Adrenal gland (tissue), 12 donors: ENCODE data around the gene NOP9. TPM values are rescaled to one million over a fixed set of nuclear protein-coding genes. Genes with fewer than 3 reads are reported as not detected.

Source experiments
- DNase-seq, 7 donors: peaks; one replicate each; pipeline ENCODE4 v3.0.0-alpha.2; 2019 to 2020
- H3K27ac ChIP-seq, 5 donors: fragments of 200-600 bp; sonication (generic) in 4 of 5; 1 replicate in 3 of 5; 2 replicates in 2 of 5; pipeline versions ENCODE4 v1.5.1 to v1.8.0; 2016 to 2020; ENCODE audit warnings: mild to moderate bottlenecking in 1 of 5
- H3K27me3 ChIP-seq: fragments of 200-600 bp; 2 replicates; pipeline ENCODE4 v1.8.0; 2021
- H3K36me3 ChIP-seq, 2 donors: fragments of 200-600 bp; replicated peaks in 1 of 2; 1 replicate in 1 of 2; 2 replicates in 1 of 2; pipeline versions ENCODE4 v1.5.1 to v1.8.0; 2018 to 2022
- H3K4me1 ChIP-seq, 2 donors: fragments of 200-600 bp; replicated peaks in 1 of 2; 1 replicate in 1 of 2; 2 replicates in 1 of 2; pipeline versions ENCODE4 v1.5.1 to v1.8.0; 2018 to 2021
- H3K4me3 ChIP-seq, 4 donors: fragments of 200-600 bp; sonication (generic) in 3 of 4; one replicate each; pipeline ENCODE4 v1.5.1; 2016 to 2018
- H3K9me3 ChIP-seq, 3 donors: fragments of 200-600 bp; sonication (generic) in 1 of 3; replicated peaks in 1 of 3; 1 replicate in 2 of 3; 2 replicates in 1 of 3; pipeline versions ENCODE4 v1.5.1 to v1.8.0; 2016 to 2021
- CTCF ChIP-seq, 6 experiments: fragments of 450-650 bp in 4 of 6; fragments of 200-600 bp in 2 of 6; sonication (generic) in 1 of 6; IDR thresholded peaks; 1 replicate in 5 of 6; 2 replicates in 1 of 6; pipeline versions ENCODE4 v1.5.1 to v1.8.0; 2016 to 2021; ENCODE audit warnings: antibody characterized with exemption in 6 of 6, mild to moderate bottlenecking in 2 of 6, moderate library complexity in 1 of 6
- POLR2A ChIP-seq, 2 donors: fragments of 450-650 bp; IDR thresholded peaks; one replicate each; pipeline ENCODE4 v1.6.1; 2017; ENCODE audit warnings: antibody characterized with exemption in 2 of 2, mild to moderate bottlenecking in 2 of 2, moderate library complexity in 1 of 2
- WGBS, 4 donors: extraction: QIAGEN DNeasy Blood & Tissue Kit in 2 of 4; methylation state at CpG; one replicate each; pipeline versions ENCODE4 v1.1.5 to v1.1.7; 2013 to 2017; 5-methylcytosine and 5-hydroxymethylcytosine counted together
- intact Hi-C, 2 donors: fragments of 100-400 bp; cut with DNase I; formaldehyde crosslinking; loops; one replicate each; pipeline versions ENCODE4 v1.14.1 to v1.15.0; 2022 to 2023
- polyA plus RNA-seq, 3 donors: library from polyadenylated mRNA; stranded (reverse); fragments of 200-250 nt in 2 of 3; fragments of 350-450 nt in 1 of 3; fragmentation: Illumina TruSeq in 1 of 3; extraction: RNeasy Lipid Tissue Mini Kit (QIAGEN cat#74804) in 1 of 3; gene quantifications; one replicate each; pipeline ENCODE4 v1.2.3, GENCODE V29; 2013 to 2014
- total RNA-seq, 9 donors: library from RNA; depleted of rRNA in 4 of 9; stranded (reverse); fragments of >200 nt in 4 of 9; fragments of 120-200 nt in 1 of 9; fragmentation: NEBNext Ultra II Directional in 1 of 9; extraction: Animal tissue kit (Norgen Biotek cat#: 25700) in 1 of 9; gene quantifications; one replicate each; pipeline versions ENCODE4 v1.1.0 to v1.2.4, GENCODE V29; 2013 to 2023
- donor health status: healthy with polysubstance abuse.
- donor health status: Bipolar disorder and iron deficiency.
- donor health status: DM: yes; HTN: yes; CAD: no.
- donor health status: DM: no; HTN: no; CAD: no.
- donor health status: DM: no; HTN: no; CAD: no.
- donor health status: DM: yes; HTN: yes; CAD: no.

NOP9 gene
- total and polyA plus RNA-seq, 12 donors, result 9.1 to 28.2 (median 18.2) TPM

- 15 to 29% (median 20%) methylated on average over 13 to 65 of the region's 65 CpGs for WGBS, 4 donors
- peaks cover 0 to 24% of the 10 kb centered on the region in 2 donors for H3K4me1 ChIP-seq
- H3K27me3 ChIP-seq, result peaks cover 11% of the 10 kb centered on the region
- peak within 1 kb of the TSS in 2 of 4 donors; percentile 4 to 31 for H3K4me3 ChIP-seq
- H3K9me3 ChIP-seq, result no peaks in the 10 kb centered on the region
- intact Hi-C loops, result loop anchor here in 1 of 2 donors (5.0 kb wide), 1 partner anchor 98 kb away; no protein-coding TSS in a partner anchor
- TF ChIP-seq POLR2A (IDR thresholded peaks at IDR 0.05) (peak in 1 of 2 donors; percentile 38), CTCF (IDR thresholded peaks at IDR 0.05) (no peak)
- H3K36me3 ChIP-seq, result no peaks in the 10 kb centered on the region
- peak within 1 kb of the TSS in 3 of 5 donors; percentile 14 to 51 (median 32) for H3K27ac ChIP-seq
- DNase-seq, result peak in 1 of 7 donors; percentile 32
These were observed 35.0 kb downstream of the NOP9 start, which contains the start of gene ADCY4 for GRCh38 chr14:24334431-24335291. ADCY4 (minus strand) TSS chr14:24335071; CDS start chr14:24334652, 419 bp downstream.

GRCh38 chr14:24335461-24336171, 36.0 kb downstream of the NOP9 start:
- TF ChIP-seq CTCF (IDR thresholded peaks at IDR 0.05), result no peak
- TF ChIP-seq POLR2A (IDR thresholded peaks at IDR 0.05), result no peak
- Histone ChIP-seq H3K27ac (peak overlapping the region in 2 of 5 donors; percentile 8 to 51), H3K4me1 (peaks cover 0 to 24% of the 10 kb centered on the region in 2 donors), H3K36me3 (no peaks in the 10 kb centered on the region), H3K4me3 (peak overlapping the region in 1 of 4 donors; percentile 31), H3K9me3 (no peaks in the 10 kb centered on the region), H3K27me3 (peaks cover 11% of the 10 kb centered on the region)
- DNase-seq, result peak in 1 of 7 donors; percentile 50
- 67 to 78% (median 71%) methylated on average over 10 to 12 of the region's 12 CpGs for WGBS, 4 donors
- intact Hi-C loops, result no loop called here

- intact Hi-C loops, result no loop called here
- Histone ChIP-seq H3K4me1 (peaks cover 0 to 23% of the 10 kb centered on the region in 2 donors), H3K36me3 (no peaks in the 10 kb centered on the region), H3K9me3 (no peaks in the 10 kb centered on the region), H3K27me3 (peaks cover 11% of the 10 kb centered on the region), H3K4me3 (no peak overlapping the region), H3K27ac (no peak overlapping the region)
- TF ChIP-seq CTCF (IDR thresholded peaks at IDR 0.05), result no peak
- no peak for TF ChIP-seq POLR2A (IDR thresholded peaks at IDR 0.05)
- no peak for DNase-seq
- 75 to 91% (median 88%) methylated on average over 7 of the region's 7 CpGs for WGBS, 4 donors
These were observed 37.6 kb downstream of the NOP9 start for GRCh38 chr14:24337144-24337823.

GRCh38 chr14:24337824-24338175, 38.1 kb downstream of the NOP9 start:
- Histone ChIP-seq H3K27ac (no peak overlapping the region), H3K4me1 (peaks cover 0 to 18% of the 10 kb centered on the region in 2 donors), H3K36me3 (no peaks in the 10 kb centered on the region), H3K27me3 (peaks cover 11% of the 10 kb centered on the region), H3K9me3 (no peaks in the 10 kb centered on the region), H3K4me3 (no peak overlapping the region)
- no peak for DNase-seq
- intact Hi-C loops, result no loop called here
- TF ChIP-seq POLR2A (IDR thresholded peaks at IDR 0.05), result no peak
- no peak for TF ChIP-seq CTCF (IDR thresholded peaks at IDR 0.05)
- 89 to 93% (median 90%) methylated on average over 8 of the region's 8 CpGs for WGBS, 4 donors
